WTC11 (cell line): Measurements from ENCODE around the gene ARMC6. TPM values are rescaled to one million over a fixed set of nuclear protein-coding genes. Genes with fewer than 3 reads are reported as not detected.

ENCODE experiments used
- ATAC-seq: fragments of 200-7000 bp; cut with Tn5 transposase; 2 replicates; pipeline ENCODE4 v1.10.0; 2021; ENCODE audit warnings: mild to moderate bottlenecking, moderate library complexity
- CTCF ChIA-PET: fragments of 300-600 bp; sonication (Branson Sonifier 250); formaldehyde crosslinking; loops from one replicate; lab custom pipeline; 2021; ENCODE audit warnings: antibody characterized with exemption; lab: Charles Lee
- POLR2A ChIA-PET: fragments of 350-600 bp; sonication (Branson Sonifier 250); formaldehyde crosslinking; loops from one replicate; lab custom pipeline; 2021; ENCODE audit warnings: antibody characterized with exemption; lab: Charles Lee
- DNase-seq: peaks from one replicate; pipeline ENCODE4 v3.0.0; 2021; ENCODE audit warnings: low spot score
- H3K27ac Mint-ChIP-seq: 2 replicates; pipeline ENCODE4 v1.8.0; 2021; ENCODE audit warnings: mixed read lengths
- H3K27me3 Mint-ChIP-seq: 2 replicates; pipeline ENCODE4 v1.8.0; 2021; ENCODE audit warnings: low read depth, mild to moderate bottlenecking, moderate library complexity, mixed read lengths
- H3K36me3 Mint-ChIP-seq: 2 replicates; pipeline ENCODE4 v1.8.0; 2021; ENCODE audit warnings: mixed read lengths
- H3K4me1 Mint-ChIP-seq: 2 replicates; pipeline ENCODE4 v1.8.0; 2022; ENCODE audit warnings: mixed read lengths
- H3K4me3 Mint-ChIP-seq: 2 replicates; pipeline ENCODE4 v1.8.0; 2021; ENCODE audit warnings: mild to moderate bottlenecking, moderate library complexity, mixed read lengths
- H3K9me3 Mint-ChIP-seq: 2 replicates; pipeline ENCODE4 v1.8.0; 2021; ENCODE audit warnings: mixed read lengths
- CBFB ChIP-seq: sonication (generic); formaldehyde crosslinking; IDR thresholded peaks from 2 replicates; pipeline ENCODE4 v1.8.1; 2022; ENCODE audit warnings: mild to moderate bottlenecking, low read depth, missing genetic modification reagents
- EMX1 ChIP-seq: fragments of 250-450 bp; sonication (Bioruptor Pico); IDR thresholded peaks from 2 replicates; pipeline ENCODE4 v1.8.0; 2021; ENCODE audit warnings: mild to moderate bottlenecking
- JUN ChIP-seq: sonication (generic); formaldehyde crosslinking; IDR thresholded peaks from 2 replicates; pipeline ENCODE4 v1.8.0; 2023; ENCODE audit warnings: mild to moderate bottlenecking, missing genetic modification reagents
- KAT7 ChIP-seq: sonication (generic); formaldehyde crosslinking; IDR thresholded peaks from 2 replicates; pipeline ENCODE4 v1.8.1; 2023; ENCODE audit warnings: missing genetic modification reagents, mild to moderate bottlenecking, borderline replicate concordance
- NFATC4 ChIP-seq: fragments of 250-450 bp; sonication (Bioruptor Pico); IDR thresholded peaks from 2 replicates; pipeline ENCODE4 v1.9.0; 2021; ENCODE audit warnings: mild to moderate bottlenecking
- NR1H2 ChIP-seq: sonication (generic); formaldehyde crosslinking; IDR thresholded peaks from 2 replicates; pipeline ENCODE4 v1.9.0; 2021; ENCODE audit warnings: mild to moderate bottlenecking, moderate library complexity, missing genetic modification reagents
- NR2C2 ChIP-seq: sonication (generic); formaldehyde crosslinking; IDR thresholded peaks from 2 replicates; pipeline ENCODE4 v1.8.0; 2022; ENCODE audit warnings: mild to moderate bottlenecking, missing genetic modification reagents
- NR3C1 ChIP-seq: sonication (generic); formaldehyde crosslinking; conservative IDR thresholded peaks from 2 replicates; pipeline ENCODE4 v1.8.1; 2023; ENCODE audit warnings: low read depth, mild to moderate bottlenecking, missing genetic modification reagents
- RORB ChIP-seq: fragments of 250-450 bp; sonication (Bioruptor Pico); IDR thresholded peaks from 2 replicates; pipeline ENCODE4 v1.9.0; 2021; ENCODE audit warnings: mild to moderate bottlenecking
- SOX15 ChIP-seq: fragments of 250-450 bp; sonication (Bioruptor Pico); IDR thresholded peaks from 2 replicates; pipeline ENCODE4 v1.9.0; 2021; ENCODE audit warnings: mild to moderate bottlenecking
- TEAD1 ChIP-seq: sonication (generic); formaldehyde crosslinking; IDR thresholded peaks from 2 replicates; pipeline ENCODE4 v1.8.0; 2022; ENCODE audit warnings: mild to moderate bottlenecking, missing genetic modification reagents
- ZBTB21 ChIP-seq: sonication (generic); formaldehyde crosslinking; IDR thresholded peaks from 2 replicates; pipeline ENCODE4 v1.8.1; 2023; ENCODE audit warnings: mild to moderate bottlenecking, missing genetic modification reagents, borderline replicate concordance
- ZNF263 ChIP-seq: sonication (generic); formaldehyde crosslinking; IDR thresholded peaks from 2 replicates; pipeline ENCODE4 v1.8.1; 2022; ENCODE audit warnings: low read depth, mild to moderate bottlenecking, moderate library complexity, missing genetic modification reagents
- total RNA-seq: library from RNA; stranded (reverse); gene quantifications from 3 replicates; pipeline ENCODE4 v1.2.3, GENCODE V29; 2021
- TF ChIP-seq, protein P1 (sequence below): sonication (generic); formaldehyde crosslinking; IDR thresholded peaks from 2 replicates; pipeline ENCODE4 v1.8.1; 2022; ENCODE audit warnings: low read depth, mild to moderate bottlenecking, moderate library complexity, missing genetic modification reagents, borderline replicate concordance
- TF ChIP-seq, protein P2 (sequence below): sonication (generic); formaldehyde crosslinking; IDR thresholded peaks from 2 replicates; pipeline ENCODE4 v1.8.0; 2023; ENCODE audit warnings: missing genetic modification reagents
- TF ChIP-seq, protein P3 (sequence below): sonication (generic); formaldehyde crosslinking; IDR thresholded peaks from 2 replicates; pipeline ENCODE4 v1.8.1; 2022; ENCODE audit warnings: mild to moderate bottlenecking, moderate library complexity, missing genetic modification reagents
- TF ChIP-seq, protein P4 (sequence below): sonication (generic); formaldehyde crosslinking; IDR thresholded peaks from 2 replicates; pipeline ENCODE4 v1.8.0; 2022; ENCODE audit warnings: missing genetic modification reagents
- TF ChIP-seq, protein P5 (sequence below): sonication (generic); formaldehyde crosslinking; IDR thresholded peaks from 2 replicates; pipeline ENCODE4 v1.8.0; 2022; ENCODE audit warnings: mild to moderate bottlenecking, missing genetic modification reagents
- TF ChIP-seq, protein P6 (sequence below): sonication (generic); formaldehyde crosslinking; IDR thresholded peaks from 2 replicates; pipeline ENCODE4 v1.8.0; 2022; ENCODE audit warnings: mild to moderate bottlenecking, missing genetic modification reagents
- TF ChIP-seq, protein P7 (sequence below): sonication (generic); formaldehyde crosslinking; IDR thresholded peaks from 2 replicates; pipeline ENCODE4 v1.8.1; 2022; ENCODE audit warnings: missing genetic modification reagents, borderline replicate concordance

ARMC6 gene
- total RNA-seq, 1 experiment from 2014 or later: 58.8 TPM

DNA sequence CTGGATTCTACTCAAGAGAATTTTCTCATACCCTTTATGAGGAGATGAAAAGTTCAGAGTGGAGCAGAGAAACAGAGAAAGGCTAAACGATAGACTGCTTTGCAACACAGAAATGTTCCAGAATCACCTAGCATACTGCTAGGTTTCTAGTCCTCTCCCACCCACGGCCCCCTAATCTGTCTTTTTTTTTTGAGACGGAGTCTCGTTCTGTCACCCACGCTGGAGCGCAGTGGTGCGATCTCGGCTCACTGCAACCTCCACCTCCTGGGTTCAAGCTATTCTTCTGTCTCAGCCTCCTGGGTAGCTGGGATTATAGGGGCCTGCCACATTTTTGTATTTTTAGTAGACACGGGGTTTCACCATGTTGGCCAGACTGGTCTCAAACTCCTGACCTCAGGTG, 4.9 kb upstream of the ARMC6 start:
- Mint-ChIP-seq H3K36me3 (peaks cover 68% of the 10 kb centered on the region), H3K9me3 (no peaks in the 10 kb centered on the region), H3K4me1 (peaks cover 9% of the 10 kb centered on the region), H3K4me3 (no peak overlapping the region), H3K27ac (no peak overlapping the region), H3K27me3 (no peaks in the 10 kb centered on the region)
- POLR2A ChIA-PET: no interaction called here
- DNase-seq: no peak
- CTCF ChIA-PET: no interaction called here
- TF ChIP-seq NR3C1 (CRISPR knock-in tag) (no peak), KAT7 (CRISPR knock-in tag) (no peak), NR2C2 (CRISPR knock-in tag) (no peak)
- TF ChIP-seq, protein P1, sequence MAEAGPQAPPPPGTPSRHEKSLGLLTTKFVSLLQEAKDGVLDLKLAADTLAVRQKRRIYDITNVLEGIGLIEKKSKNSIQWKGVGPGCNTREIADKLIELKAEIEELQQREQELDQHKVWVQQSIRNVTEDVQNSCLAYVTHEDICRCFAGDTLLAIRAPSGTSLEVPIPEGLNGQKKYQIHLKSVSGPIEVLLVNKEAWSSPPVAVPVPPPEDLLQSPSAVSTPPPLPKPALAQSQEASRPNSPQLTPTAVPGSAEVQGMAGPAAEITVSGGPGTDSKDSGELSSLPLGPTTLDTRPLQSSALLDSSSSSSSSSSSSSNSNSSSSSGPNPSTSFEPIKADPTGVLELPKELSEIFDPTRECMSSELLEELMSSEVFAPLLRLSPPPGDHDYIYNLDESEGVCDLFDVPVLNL (CRISPR knock-in tag): no peak
- TF ChIP-seq, protein P2, sequence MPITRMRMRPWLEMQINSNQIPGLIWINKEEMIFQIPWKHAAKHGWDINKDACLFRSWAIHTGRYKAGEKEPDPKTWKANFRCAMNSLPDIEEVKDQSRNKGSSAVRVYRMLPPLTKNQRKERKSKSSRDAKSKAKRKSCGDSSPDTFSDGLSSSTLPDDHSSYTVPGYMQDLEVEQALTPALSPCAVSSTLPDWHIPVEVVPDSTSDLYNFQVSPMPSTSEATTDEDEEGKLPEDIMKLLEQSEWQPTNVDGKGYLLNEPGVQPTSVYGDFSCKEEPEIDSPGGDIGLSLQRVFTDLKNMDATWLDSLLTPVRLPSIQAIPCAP (CRISPR knock-in tag): no peak
- TF ChIP-seq, protein P3, sequence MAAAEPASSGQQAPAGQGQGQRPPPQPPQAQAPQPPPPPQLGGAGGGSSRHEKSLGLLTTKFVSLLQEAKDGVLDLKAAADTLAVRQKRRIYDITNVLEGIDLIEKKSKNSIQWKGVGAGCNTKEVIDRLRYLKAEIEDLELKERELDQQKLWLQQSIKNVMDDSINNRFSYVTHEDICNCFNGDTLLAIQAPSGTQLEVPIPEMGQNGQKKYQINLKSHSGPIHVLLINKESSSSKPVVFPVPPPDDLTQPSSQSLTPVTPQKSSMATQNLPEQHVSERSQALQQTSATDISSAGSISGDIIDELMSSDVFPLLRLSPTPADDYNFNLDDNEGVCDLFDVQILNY (CRISPR knock-in tag): no peak
- no peak for ATAC-seq

DNA sequence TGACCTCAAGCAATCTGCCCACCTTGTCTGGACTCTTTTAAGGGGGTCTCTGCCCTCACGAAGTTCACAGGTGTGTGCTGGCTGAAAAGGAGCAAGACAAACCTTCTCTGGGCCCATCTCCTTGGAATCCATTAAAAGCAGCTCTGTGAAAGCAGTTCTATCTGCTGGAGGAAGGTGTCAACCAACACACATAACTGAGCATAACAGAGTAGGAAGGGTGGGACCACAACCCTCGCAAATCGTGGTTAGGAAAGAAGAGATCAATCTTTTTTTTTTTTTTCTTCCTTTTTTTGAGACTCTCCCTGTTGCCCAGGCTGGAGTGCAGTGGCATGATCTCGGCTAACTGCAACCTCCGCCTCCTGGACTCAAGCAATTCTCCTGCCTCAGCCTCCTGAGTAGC, 1.5 kb upstream of the ARMC6 start:
- peaks cover 15% of the 10 kb centered on the region for H3K4me1 Mint-ChIP-seq
- H3K36me3 Mint-ChIP-seq: peaks cover 47% of the 10 kb centered on the region
- POLR2A ChIA-PET: interaction anchor here (0.7 kb wide), 1 partner anchor 136 kb away, joined by 3 read pairs; the partner anchor contains the start of gene CERS1
- no peak for DNase-seq
- TF ChIP-seq NR1H2 (CRISPR knock-in tag): no peak
- no peak for TF ChIP-seq NFATC4 (CRISPR knock-in tag)
- TF ChIP-seq, protein P4, sequence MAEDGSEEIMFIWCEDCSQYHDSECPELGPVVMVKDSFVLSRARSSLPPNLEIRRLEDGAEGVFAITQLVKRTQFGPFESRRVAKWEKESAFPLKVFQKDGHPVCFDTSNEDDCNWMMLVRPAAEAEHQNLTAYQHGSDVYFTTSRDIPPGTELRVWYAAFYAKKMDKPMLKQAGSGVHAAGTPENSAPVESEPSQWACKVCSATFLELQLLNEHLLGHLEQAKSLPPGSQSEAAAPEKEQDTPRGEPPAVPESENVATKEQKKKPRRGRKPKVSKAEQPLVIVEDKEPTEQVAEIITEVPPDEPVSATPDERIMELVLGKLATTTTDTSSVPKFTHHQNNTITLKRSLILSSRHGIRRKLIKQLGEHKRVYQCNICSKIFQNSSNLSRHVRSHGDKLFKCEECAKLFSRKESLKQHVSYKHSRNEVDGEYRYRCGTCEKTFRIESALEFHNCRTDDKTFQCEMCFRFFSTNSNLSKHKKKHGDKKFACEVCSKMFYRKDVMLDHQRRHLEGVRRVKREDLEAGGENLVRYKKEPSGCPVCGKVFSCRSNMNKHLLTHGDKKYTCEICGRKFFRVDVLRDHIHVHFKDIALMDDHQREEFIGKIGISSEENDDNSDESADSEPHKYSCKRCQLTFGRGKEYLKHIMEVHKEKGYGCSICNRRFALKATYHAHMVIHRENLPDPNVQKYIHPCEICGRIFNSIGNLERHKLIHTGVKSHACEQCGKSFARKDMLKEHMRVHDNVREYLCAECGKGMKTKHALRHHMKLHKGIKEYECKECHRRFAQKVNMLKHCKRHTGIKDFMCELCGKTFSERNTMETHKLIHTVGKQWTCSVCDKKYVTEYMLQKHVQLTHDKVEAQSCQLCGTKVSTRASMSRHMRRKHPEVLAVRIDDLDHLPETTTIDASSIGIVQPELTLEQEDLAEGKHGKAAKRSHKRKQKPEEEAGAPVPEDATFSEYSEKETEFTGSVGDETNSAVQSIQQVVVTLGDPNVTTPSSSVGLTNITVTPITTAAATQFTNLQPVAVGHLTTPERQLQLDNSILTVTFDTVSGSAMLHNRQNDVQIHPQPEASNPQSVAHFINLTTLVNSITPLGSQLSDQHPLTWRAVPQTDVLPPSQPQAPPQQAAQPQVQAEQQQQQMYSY: no peak
- no peak for TF ChIP-seq SOX15 (CRISPR knock-in tag)
- TF ChIP-seq, protein P5, sequence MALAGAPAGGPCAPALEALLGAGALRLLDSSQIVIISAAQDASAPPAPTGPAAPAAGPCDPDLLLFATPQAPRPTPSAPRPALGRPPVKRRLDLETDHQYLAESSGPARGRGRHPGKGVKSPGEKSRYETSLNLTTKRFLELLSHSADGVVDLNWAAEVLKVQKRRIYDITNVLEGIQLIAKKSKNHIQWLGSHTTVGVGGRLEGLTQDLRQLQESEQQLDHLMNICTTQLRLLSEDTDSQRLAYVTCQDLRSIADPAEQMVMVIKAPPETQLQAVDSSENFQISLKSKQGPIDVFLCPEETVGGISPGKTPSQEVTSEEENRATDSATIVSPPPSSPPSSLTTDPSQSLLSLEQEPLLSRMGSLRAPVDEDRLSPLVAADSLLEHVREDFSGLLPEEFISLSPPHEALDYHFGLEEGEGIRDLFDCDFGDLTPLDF (CRISPR knock-in tag): no peak
- TF ChIP-seq, protein P6, sequence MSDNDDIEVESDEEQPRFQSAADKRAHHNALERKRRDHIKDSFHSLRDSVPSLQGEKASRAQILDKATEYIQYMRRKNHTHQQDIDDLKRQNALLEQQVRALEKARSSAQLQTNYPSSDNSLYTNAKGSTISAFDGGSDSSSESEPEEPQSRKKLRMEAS (CRISPR knock-in tag): no peak
- TF ChIP-seq TEAD1: no peak
- TF ChIP-seq CBFB (CRISPR knock-in tag): no peak
- TF ChIP-seq, protein P7, sequence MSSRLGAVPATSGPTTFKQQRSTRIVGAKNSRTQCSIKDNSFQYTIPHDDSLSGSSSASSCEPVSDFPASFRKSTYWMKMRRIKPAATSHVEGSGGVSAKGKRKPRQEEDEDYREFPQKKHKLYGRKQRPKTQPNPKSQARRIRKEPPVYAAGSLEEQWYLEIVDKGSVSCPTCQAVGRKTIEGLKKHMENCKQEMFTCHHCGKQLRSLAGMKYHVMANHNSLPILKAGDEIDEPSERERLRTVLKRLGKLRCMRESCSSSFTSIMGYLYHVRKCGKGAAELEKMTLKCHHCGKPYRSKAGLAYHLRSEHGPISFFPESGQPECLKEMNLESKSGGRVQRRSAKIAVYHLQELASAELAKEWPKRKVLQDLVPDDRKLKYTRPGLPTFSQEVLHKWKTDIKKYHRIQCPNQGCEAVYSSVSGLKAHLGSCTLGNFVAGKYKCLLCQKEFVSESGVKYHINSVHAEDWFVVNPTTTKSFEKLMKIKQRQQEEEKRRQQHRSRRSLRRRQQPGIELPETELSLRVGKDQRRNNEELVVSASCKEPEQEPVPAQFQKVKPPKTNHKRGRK (CRISPR knock-in tag): no peak
- TF ChIP-seq RORB: no peak
- no peak for TF ChIP-seq JUN (CRISPR knock-in tag)
- no peak for TF ChIP-seq ZBTB21 (CRISPR knock-in tag)
- no peak for TF ChIP-seq EMX1 (CRISPR knock-in tag)
- no peak for TF ChIP-seq ZNF263 (CRISPR knock-in tag)
- TF ChIP-seq, protein P2 (CRISPR knock-in tag): no peak
- TF ChIP-seq, all 79 proteins: peak for 0
- Mint-ChIP-seq H3K27me3 (no peaks in the 10 kb centered on the region), H3K27ac (peak overlapping the region; percentile 97), H3K4me3 (peak overlapping the region; percentile 96), H3K9me3 (peaks cover 5% of the 10 kb centered on the region)
- no peak for ATAC-seq
- CTCF ChIA-PET: no interaction called here
